HEK293T (cell line): ENCODE data around the gene LDHD.

Source experiments
- SUZ12 ChIP-seq: fragments of 450-650 bp; IDR thresholded peaks from 2 replicates; pipeline ENCODE4 v1.6.1; 2016; ENCODE audit warnings: mild to moderate bottlenecking
- ZNF384 ChIP-seq: fragments of 450-650 bp; IDR thresholded peaks from 2 replicates; pipeline ENCODE4 v1.6.1; 2016

DNA sequence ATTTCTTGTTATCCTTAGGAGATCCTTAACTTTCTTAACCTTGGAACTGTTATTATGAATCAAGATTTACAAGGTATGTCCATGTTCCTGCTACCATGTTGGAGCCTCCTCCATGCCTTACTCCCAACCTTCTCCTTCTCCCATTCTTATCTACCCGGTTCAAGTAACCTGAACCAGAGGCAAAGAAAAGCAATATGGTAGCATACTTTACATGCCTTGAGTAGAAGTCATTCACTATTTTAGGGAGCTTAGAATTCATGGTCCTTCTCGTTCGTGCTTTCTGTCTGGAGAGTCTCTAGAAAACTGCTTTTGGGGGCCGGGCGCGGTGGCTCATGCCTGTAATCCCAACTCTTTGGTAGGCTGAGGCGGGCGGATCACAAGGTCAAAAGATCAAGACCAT lies 37.7 kb downstream of the LDHD start:
- TF ChIP-seq SUZ12 (no peak), ZNF384 (no peak)
